A204.1 (cell line): ENCODE data around the gene IFNA10.
"Not testable (repeated sequence)": the region's sequence is repeated elsewhere in the genome, so short reads cannot be mapped to it uniquely, and the experiment has no call there.

Experiments
- FAIRE-seq: peaks from 2 replicates; lab custom pipeline; 2012; peaks lifted over from hg19 to GRCh38; lab: Jason Lieb, UNC

Gene IFNA10

DNA sequence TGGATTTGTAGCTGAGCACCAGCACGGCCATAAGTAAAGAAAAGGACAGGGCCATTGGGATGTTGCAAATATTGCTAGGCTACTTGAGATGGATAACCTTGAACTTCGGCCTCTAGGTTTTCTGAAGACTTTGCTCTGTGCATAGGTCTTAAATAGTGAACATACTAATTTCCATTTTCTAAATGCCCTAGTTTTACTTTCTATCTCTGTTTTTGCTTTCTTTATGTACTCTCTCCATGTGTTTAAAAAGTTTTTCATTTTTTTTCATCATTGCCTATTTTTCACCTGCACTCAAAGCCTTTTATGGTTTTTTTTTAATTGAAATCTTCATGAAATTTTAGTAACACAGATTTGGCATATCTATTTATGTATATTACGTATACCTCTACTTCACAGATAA is at the start of gene IFNA10:
IFNA10 (minus strand) TSS at position 101 of the 400 bp plus-strand sequence; CDS start at position 55, 46 bp downstream.
- not testable (repeated sequence) for FAIRE-seq

DNA sequence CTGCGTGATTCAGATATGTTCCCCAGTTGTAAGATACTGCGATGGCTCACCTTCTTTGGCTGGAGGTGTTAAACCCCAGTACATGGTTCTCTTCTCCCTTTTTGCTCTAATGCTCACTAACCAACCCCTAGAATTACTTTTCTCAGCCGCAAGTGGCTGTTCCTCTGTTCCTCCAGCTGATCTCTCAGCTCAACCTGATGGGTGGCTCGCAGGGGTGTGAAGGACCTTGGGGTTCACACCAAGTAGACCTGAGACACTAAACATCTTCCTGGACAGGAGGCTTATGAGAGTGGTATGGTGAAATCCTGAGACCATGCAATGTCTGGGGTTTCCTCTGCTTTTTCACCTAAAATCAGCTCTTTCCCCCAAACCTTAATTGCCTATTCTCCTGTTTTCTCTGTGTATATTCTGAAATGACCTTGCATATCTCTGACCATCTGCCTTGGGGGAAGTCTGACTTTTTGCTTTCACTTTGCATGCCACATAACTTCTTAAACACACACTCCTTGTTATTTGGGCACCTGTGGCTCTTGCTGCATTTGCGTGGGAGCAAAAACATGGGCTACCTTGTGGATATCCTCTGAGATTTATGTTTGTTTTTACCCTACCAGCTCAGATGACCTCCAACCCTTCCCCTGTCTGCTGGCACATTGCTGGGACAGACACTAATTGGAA is 48.7 kb upstream of the IFNA10 start:
- FAIRE-seq: no peak

DNA sequence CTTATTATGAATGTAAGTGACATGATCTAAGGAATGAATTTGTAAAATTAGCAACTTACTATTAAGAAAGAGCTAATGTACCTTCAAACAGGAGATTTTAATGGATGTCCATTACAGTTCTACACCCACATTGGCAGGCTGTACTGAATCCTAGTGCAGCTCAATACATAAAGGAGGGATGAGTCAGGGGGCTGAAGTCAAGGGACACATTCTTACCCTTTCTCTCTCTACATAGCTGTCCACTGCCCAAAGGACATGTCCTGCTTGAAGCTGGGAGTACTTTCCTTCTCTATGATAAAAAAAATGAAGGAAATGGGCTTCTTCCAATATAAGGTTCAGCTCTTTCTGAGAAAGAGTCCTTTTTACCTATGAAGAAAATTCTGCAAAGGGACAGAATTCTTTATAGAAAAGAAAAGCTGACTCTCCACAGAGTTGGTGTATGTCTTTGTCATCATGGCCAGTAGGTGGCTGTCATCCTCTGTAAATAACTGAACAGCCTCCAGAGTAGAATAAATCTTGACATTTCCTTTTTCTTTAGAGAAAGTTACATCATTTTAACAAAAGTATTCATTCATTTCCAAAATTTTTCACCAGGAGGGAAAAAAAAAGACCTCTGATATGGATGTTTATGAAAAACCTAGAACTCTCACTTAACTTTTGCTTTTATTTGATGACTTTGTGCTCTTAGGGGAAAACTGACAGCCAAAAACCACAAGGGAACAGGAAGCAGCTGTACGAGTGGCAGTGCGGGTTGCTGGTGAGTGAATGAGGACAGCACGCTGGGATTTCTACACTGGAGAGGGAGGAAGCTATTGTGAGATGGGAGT is 46.0 kb upstream of the IFNA10 start:
- peak; percentile 37 for FAIRE-seq

DNA sequence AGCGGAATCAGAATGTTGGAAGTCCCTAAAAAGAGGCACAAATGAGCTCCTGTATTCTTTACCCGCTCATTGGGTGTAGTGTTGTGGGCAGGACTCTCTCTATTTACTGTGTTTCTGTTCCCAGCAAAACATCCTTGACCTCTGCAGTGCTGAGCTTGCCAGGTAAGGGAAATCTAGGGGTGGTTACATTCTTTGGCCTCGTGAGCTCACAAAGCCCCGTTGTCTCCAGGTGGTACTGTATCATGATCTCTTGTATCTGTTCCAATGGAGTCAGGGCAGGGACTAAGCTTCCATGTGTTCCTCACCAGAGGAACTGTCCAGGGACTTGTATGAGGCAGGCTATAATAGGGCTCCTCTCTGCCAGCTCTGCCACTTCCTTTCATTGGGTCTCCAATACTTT is 44.7 kb upstream of the IFNA10 start:
- FAIRE-seq: no peak

DNA sequence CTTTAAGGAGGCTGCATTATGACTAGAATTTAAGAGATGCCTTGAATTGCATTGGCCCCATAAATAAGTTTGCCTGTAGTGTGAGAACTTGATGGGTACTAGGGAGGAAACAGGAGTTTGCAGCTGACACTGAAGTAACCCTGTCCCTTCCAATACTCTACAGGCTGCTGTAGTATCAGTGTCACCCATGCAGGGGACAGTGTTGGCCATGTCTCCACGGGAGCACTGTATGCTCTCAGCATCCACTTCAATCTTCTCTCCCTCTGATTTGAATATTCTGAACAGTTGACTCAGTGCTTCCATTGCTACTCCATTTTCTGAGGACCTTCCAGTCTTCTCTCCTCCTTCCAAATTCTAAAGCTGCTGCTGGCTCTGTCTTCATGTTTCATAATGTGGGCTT is 44.2 kb upstream of the IFNA10 start:
- no peak for FAIRE-seq

DNA sequence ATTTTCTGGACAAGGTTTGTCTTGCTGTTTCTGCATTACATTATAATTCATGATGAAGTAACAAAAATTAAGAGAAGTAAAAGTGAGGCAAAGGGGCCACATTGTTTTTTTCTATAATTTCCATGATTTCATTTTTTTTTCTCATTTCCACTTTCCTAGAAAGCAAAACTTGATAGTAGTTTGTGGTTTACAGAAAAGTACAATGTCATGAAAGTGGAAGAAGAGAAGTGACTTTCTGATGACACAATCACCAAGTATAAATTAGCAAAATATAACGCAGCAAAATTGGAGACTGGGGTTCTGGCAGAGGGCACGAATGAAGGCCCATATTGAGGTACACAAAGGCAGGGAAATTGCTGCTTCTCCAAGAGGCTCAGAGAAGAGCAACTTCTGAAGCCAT is 37.9 kb upstream of the IFNA10 start:
- FAIRE-seq: no peak

DNA sequence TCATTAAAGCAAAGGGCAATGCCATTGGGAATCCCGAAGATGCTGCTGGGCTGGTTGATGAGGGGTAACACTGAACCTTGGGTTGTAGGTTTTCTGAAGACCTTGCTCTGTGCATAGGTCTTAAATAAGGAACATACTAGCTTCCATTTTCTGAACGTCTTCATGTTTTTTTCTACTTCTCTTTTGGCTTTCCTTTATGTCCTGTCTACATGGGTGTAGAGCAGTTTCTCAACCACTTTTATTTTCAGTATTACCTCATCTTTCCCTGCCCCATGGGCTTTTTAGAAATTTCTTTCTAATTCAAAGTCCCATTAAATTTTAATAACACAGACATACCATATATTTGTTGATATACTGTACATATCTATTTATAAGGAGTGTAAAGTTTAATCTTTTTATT is 33.0 kb upstream of the IFNA10 start, which contains the start of gene IFNA14:
IFNA14 (minus strand) TSS at position 95 of the 400 bp plus-strand sequence; CDS start at position 25, 70 bp downstream.
- FAIRE-seq: no peak

DNA sequence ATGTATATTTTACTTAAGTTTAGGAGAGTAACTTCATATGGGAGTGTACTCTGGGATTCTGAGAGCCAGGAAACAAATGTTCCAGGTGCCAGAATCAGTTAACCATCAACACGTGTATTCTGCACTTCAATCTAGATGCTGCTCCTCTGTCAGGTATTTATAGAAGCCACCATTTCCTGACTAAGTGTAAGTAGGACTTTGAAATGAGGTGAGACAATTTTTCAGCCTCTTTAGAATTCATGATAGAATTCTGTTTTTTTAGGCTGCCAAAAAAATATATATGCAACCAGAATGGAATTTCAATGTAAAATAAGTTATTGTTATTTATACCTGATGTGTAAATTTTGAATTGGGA is 29.4 kb upstream of the IFNA10 start:
- FAIRE-seq: not testable (repeated sequence)

DNA sequence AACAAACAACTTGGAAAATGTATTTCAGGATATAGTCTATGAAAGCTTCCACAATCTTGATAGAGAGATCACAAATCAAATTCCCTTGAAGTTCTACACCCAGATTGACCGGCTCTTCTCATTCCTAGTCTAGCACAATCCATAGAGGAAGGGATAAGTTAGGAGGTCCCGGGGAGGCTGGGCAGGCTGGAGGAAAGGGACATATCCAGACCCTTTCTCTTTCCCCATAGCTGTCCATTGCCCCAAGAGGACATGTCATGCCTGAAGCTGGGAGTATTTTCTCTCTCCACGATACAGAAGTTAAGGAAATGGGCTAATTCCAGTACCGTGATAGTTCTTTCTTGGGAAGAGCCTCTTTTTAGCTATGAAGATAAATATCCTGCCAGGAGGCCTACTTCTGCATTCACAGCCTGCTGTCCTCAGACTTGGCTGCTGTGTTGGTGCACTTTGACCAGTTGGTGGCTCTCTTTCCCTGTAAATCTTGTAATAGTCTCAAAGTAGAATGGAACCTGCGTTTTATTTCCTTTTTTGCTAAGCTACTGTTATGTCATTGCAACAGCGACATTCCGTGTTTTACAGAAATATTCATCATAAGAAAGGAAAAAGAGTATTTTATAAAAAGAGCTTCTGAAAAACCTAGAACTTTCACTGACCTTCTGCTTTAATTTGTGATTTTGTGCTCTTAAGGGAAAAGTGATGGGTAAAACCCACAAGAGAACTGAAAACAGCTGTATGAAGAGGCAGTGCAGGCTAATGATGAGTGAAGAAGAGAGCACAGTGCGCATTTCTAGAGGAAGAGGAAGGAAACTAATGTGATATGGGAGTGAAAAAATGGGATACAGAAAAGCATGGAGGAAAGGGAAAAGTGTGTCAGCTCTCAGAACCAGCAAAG is 28.8 kb upstream of the IFNA10 start:
- FAIRE-seq: peak; percentile 78

DNA sequence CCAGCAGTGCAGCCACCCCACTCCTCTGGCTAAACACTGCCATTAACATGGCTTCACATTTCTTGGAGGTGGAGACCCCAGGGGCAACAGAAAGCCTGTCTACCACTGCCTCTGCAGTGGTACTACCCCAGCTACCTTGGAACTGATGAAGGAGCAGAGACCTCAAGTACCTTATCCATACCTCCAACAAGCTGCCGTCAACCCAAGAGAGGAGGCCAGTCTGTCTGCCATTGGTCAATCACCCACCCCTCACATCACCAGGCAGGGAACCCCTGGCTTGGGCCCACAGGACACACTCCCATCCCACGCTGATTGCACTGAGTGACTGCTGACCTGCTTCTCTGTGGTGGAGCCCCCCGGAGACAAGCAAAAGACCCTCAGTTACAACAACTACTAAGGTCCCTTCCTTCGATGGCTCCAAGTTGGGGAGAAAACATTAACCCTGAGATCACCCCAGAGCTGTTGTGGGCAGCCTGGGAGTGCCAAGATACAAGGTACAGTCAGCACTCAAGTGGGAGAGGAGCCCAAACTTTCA is 27.3 kb upstream of the IFNA10 start:
- no peak for FAIRE-seq

DNA sequence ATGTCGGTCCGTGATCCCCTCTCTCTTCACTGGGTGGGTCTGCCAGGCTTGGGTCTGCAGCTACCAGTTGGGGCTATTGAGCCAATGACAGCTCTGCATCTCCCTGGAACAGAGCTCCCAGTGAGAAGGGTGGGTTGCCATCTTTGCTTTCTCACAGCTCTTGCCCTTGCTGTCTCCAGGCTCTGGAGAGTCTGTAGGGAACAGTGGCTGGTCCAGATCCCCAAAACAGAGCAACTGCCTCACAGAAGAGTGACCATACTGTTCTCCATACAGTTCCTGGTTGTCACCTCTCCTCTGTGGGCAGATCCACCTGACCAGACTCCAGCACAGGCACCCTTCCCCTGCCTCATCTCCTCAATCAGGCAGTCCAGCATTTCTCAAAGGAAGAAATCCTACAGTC is 26.3 kb upstream of the IFNA10 start:
- FAIRE-seq: no peak

DNA sequence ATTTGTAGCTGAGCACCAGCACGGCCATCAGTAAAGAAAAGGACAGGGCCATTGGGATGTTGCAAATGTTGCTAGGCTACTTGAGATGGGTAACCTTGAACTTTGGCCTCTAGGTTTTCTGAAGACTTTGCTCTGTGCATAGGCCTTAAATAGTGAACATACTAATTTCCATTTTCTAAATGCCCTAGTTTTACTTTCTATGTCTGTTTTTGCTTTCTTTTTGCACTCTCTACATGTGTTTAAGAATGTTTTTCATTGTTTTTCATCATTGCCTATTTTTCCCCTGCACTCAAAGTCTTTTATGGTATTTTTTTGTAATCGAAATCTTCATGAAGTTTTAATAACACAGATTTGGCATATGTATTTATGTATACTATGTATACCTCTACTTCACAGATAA is 21.2 kb upstream of the IFNA10 start, which contains the start of gene IFNA17:
IFNA17 (minus strand) TSS at position 101 of the 400 bp plus-strand sequence; CDS start at position 52, 49 bp downstream.
- no peak for FAIRE-seq

DNA sequence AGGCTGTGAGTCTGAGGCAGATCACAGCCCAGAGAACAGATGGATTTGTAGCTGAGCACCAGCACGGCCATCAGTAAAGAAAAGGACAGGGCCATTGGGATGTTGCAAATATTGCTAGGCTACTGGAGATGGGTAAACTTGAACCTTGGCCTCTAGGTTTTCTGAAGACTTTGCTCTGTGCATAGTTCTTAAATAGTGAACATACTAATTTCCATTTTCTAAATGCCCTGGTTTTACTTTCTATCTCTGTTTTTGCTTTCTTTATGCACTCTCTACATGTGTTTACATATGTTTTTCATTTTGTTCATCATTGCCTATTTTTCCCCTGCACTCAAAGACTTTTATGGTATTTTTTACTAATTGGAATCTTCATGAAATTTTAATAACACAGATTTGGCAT is 10.3 kb upstream of the IFNA10 start, which contains the start of gene IFNA16:
IFNA16 (minus strand) TSS at position 101 of the 400 bp plus-strand sequence; CDS start at position 95, 6 bp downstream.
- FAIRE-seq: not testable (repeated sequence)

DNA sequence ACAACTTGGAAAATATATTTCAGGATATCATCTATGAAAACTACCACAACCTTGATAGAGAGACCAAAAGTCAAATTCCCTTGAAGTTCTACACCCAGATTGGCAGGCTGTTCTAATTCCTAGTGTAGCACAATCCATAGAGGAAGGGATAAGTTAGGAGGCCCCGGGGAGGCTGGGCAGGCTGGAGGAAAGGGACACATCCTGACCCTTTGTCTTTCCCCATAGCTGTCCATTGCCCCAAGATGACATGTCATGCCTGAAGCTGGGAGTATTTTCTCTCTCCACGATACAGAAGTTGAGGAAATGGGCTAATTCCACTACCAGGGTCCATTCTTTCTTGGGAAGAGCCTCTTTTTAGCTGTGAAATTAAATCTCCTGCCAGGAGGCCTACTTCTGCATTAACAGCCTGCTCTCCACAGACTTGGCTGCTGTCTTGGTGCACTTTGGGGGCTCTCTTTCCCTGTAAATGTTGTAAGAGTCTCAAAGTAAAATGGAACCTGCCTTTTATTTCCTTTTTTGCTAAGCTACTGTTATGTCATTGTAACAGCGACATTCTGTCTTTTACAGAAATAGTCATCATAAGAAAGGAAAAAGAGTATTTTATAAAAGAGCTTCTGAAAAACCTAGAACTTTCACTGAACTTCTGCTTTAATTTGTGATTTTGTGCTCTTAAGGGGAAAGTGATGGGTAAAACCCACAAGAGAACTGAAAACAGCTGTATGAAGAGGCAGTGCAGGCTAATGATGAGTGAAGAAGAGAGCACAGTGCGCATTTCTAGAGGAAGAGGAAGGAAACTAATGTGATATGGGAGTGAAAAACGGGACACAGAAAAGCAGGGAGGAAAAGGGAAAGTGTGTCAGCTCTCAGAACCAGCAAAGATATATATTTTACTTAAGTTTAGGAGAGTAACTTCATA is 6.7 kb upstream of the IFNA10 start:
- FAIRE-seq: peak; percentile 37

DNA sequence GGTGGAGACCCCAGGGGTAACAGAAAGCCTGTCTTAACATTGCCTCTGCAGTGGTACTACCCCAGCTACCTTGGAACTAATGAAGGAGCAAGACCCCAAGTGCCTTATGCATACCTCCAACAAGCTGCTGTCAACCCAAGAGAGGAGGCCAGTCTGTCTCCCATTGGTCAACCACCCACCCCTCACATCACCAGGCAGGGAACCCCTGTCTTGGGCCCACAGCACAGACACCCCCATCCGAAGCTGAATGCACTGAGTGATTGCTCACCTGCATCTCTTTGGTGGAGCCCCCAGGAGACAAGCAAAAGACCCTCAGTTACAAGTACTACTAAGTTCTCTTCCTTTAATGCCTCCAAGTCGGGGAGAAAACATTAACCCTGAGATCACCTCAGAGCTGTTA is 5.2 kb upstream of the IFNA10 start:
- FAIRE-seq: not testable (repeated sequence)

DNA sequence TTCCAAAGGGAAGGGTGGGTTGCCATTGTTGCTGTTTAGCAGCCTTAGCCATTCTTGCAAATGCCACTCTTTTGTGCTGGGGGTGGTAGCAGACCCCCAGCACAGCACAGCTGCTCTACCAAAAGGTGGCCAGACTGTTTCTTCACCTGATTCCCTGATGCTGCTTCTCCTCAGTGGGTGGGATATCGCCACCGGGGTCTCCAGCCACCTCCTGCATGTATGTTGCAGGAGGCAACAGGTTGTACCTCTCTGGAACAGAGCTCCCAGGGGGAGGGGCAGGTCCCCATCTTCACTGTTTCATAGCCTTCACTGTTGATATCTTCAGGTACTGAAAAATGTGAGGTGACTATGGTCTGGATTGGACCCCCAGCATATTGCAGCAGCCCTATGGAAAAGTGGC is 3.8 kb upstream of the IFNA10 start:
- not testable (repeated sequence) for FAIRE-seq

DNA sequence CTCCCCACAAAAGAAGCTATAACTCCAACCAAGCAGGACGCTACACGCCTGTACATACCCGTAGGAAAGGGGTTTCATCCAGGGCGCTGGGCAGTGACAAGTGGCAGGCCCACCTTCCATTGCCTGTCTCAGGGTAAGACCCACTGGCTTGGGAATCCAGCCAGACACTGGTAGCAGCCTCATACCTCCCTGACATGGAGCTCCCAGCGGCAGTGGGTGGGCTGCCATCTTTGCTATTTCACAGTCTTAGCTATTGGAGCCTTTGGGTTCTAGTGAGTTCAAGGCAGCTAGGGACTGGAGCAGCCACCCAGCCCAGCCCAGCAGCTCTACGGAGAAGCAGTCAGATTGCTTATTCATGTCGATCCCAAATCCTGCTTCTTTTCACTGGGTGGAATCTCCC is 3.4 kb upstream of the IFNA10 start:
- FAIRE-seq: no peak

DNA sequence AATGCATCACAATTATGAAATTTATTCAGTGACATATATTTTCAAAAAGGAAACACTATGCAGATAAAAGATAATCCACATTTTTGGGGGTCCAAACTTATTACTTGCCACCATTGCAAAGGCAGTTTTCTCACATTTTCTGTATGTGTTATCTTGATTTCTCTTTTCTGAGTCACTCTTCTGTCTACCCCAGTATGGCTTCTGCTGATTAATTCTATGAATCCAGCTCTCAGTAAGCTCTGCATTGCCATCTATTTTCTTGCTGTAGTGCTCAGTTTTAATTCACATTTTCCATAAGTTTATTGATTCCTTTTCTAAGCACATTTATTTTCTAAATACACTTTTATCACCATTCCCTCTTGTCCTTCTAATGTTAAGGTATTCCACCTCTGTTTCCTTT is 1.7 kb downstream of the IFNA10 start:
- no peak for FAIRE-seq

DNA sequence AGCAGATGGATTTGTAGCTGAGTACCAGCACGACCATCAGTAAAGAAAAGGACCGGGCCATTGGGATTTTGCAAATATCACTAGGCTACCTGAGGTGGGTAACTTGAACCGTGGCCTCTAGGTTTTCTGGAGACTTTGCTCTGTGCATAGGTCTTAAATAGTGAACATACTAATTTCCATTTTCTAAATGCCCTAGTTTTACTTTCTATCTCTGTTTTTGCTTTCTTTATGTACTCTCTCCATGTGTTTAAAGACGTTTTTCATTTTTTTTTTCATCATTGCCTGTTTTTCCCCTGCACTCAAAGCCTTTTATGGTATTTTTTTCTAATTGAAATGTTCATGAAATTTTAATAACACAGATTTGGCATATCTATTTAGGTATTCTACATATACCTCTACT is 4.8 kb downstream of the IFNA10 start, which contains the start of gene IFNA7:
IFNA7 (minus strand) TSS at position 101 of the 400 bp plus-strand sequence; CDS start at position 61, 40 bp downstream.
- not testable (repeated sequence) for FAIRE-seq

DNA sequence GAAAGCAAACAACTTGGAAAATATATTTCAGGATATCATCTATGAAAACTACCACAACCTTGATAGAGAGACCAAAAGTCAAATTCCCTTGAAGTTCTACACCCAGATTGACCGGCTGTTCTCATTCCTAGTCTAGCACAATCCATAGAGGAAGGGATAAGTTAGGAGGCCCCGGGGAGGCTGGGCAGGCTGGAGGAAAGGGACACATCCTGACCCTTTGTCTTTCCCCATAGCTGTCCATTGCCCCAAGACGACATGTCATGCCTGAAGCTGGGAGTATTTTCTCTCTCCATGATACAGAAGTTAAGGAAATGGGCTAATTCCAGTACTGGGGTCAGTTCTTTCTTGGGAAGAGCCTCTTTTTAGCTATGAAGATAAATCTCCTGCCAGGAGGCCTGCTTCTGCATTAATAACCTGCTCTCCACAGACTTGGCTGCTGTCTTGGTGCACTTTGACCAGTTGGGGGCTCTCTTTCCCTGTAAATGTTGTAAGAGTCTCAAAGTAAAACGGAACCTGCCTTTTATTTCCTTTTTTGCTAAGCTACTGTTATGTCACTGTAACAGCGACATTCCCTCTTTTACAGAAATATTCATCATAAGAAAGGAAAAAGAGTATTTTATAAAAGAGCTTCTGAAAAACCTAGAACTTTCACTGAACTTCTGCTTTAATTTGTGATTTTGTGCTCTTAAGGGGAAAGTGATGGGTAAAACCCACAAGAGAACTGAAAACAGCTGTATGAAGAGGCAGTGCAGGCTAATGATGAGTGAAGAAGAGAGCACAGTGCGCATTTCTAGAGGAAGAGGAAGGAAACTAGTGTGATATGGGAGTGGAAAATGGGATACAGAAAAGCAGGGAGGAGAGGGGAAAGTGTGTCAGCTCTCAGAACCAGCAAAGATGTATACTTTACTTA is 11.8 kb downstream of the IFNA10 start:
- peak; percentile 58 for FAIRE-seq
